Neural cell (in vitro differentiated cells): ENCODE data around the gene HOXB6. TPM values are rescaled to one million over a fixed set of nuclear protein-coding genes. Genes with fewer than 3 reads are reported as not detected.

Source experiments
- H2AFZ ChIP-seq: fragments of 200-600, 300-800 bp; sonication (generic), shearing (Covaris generic); 2 replicates; pipeline ENCODE4 v1.6.0; 2014; ENCODE audit warnings: low read depth, mild to moderate bottlenecking, antibody characterized with exemption, low read length, moderate library complexity
- H3F3A ChIP-seq: fragments of 200-600 bp; shearing (Covaris generic); 2 replicates; pipeline ENCODE4 v1.6.1; 2016; ENCODE audit warnings: mild to moderate bottlenecking, moderate library complexity, mixed read lengths, antibody characterized with exemption, low read length; ENCODE audit not compliant: insufficient read depth, poor library complexity, severe bottlenecking
- H3K27ac ChIP-seq: fragments of 200-600, 300-800 bp; sonication (generic), shearing (Covaris generic); 2 replicates; pipeline ENCODE4 v1.5.1; 2014; ENCODE audit warnings: mild to moderate bottlenecking, low read length, moderate library complexity
- H3K27me3 ChIP-seq: fragments of 300-800, 200-600 bp; sonication (generic), shearing (Covaris generic); 2 replicates; pipeline ENCODE4 v1.6.0; 2014; ENCODE audit warnings: mild to moderate bottlenecking, low read depth, low read length, moderate library complexity; ENCODE audit not compliant: insufficient read depth
- H3K36me3 ChIP-seq: fragments of 300-800, 200-600 bp; sonication (generic), shearing (Covaris generic); 2 replicates; pipeline ENCODE4 v1.5.1; 2014; ENCODE audit warnings: mild to moderate bottlenecking, antibody characterized with exemption, low read length, moderate library complexity; ENCODE audit not compliant: insufficient read depth
- H3K4me2 ChIP-seq: fragments of 300-800, 200-600 bp; sonication (generic), shearing (Covaris generic); 2 replicates; pipeline ENCODE4 v1.6.0; 2014; ENCODE audit warnings: mild to moderate bottlenecking, low read length
- H3K4me3 ChIP-seq: fragments of 300-800, 200-600 bp; sonication (generic), shearing (Covaris generic); 2 replicates; pipeline ENCODE4 v1.5.1; 2014; ENCODE audit warnings: mild to moderate bottlenecking, low read length, moderate library complexity
- H3K79me2 ChIP-seq: fragments of 200-600 bp; shearing (Covaris generic); replicated peaks from 2 replicates; pipeline ENCODE4 v1.6.0; 2014; ENCODE audit warnings: mild to moderate bottlenecking, low read length, moderate library complexity; ENCODE audit not compliant: insufficient read depth
- H3K9ac ChIP-seq: fragments of 300-800, 200-600 bp; sonication (generic), shearing (Covaris generic); 2 replicates; pipeline ENCODE4 v1.6.1; 2016; ENCODE audit warnings: mild to moderate bottlenecking, low read length, mixed read lengths
- H3K9me2 ChIP-seq: fragments of 200-600 bp; shearing (Covaris generic); 2 replicates; pipeline ENCODE4 v1.6.1; 2016; ENCODE audit warnings: mild to moderate bottlenecking, low read length, mixed read lengths; ENCODE audit not compliant: insufficient read depth
- H3K9me3 ChIP-seq: fragments of 200-600, 300-800 bp; sonication (generic), shearing (Covaris generic); 2 replicates; pipeline ENCODE4 v1.6.1; 2016; ENCODE audit warnings: mild to moderate bottlenecking, mixed run types, low read length, moderate library complexity, mixed read lengths
- H4K20me1 ChIP-seq: fragments of 200-600 bp; shearing (Covaris generic); 2 replicates; pipeline ENCODE4 v1.6.1; 2016; ENCODE audit warnings: mild to moderate bottlenecking, mixed run types; ENCODE audit not compliant: insufficient read depth
- CTCF ChIP-seq: fragments of 450-650 bp; IDR thresholded peaks from 2 replicates; pipeline ENCODE4 v1.5.1; 2014; ENCODE audit warnings: antibody characterized with exemption, mild to moderate bottlenecking, moderate library complexity; ENCODE audit not compliant: poor library complexity, severe bottlenecking
- EP300 ChIP-seq: fragments of 450-650 bp; conservative IDR thresholded peaks from 2 replicates; pipeline ENCODE4 v1.6.1; 2014; ENCODE audit warnings: antibody characterized with exemption, mild to moderate bottlenecking, moderate library complexity; ENCODE audit not compliant: poor library complexity, severe bottlenecking
- EZH2 ChIP-seq: fragments of 200-600, 300-800 bp; shearing (Covaris generic), sonication (generic); IDR thresholded peaks from 2 replicates; pipeline ENCODE4 v1.6.1; 2014; ENCODE audit warnings: antibody characterized with exemption, low read length, borderline replicate concordance, mild to moderate bottlenecking; ENCODE audit not compliant: insufficient read depth, poor library complexity, severe bottlenecking
- MXI1 ChIP-seq: fragments of 450-650 bp; conservative IDR thresholded peaks from 2 replicates; pipeline ENCODE4 v1.6.1; 2014; ENCODE audit warnings: antibody characterized with exemption, mild to moderate bottlenecking; ENCODE audit not compliant: poor library complexity, severe bottlenecking
- POLR2AphosphoS5 ChIP-seq: IDR thresholded peaks from 2 replicates; pipeline ENCODE4 v1.6.1; 2012
- RAD21 ChIP-seq: fragments of 450-650 bp; conservative IDR thresholded peaks from 2 replicates; pipeline ENCODE4 v1.6.1; 2014; ENCODE audit warnings: antibody characterized with exemption, mild to moderate bottlenecking, moderate library complexity
- REST ChIP-seq: IDR thresholded peaks from 2 replicates; pipeline ENCODE4 v1.6.1; 2012; ENCODE audit warnings: borderline replicate concordance
- SMC3 ChIP-seq: fragments of 450-650 bp; conservative IDR thresholded peaks from 2 replicates; pipeline ENCODE4 v1.6.1; 2014; ENCODE audit warnings: antibody characterized with exemption, mild to moderate bottlenecking, moderate library complexity; ENCODE audit not compliant: poor library complexity
- TAF1 ChIP-seq: IDR thresholded peaks from 2 replicates; pipeline ENCODE4 v1.6.1; 2012; ENCODE audit warnings: low read depth
- polyA plus RNA-seq: library from polyadenylated mRNA; depleted of rRNA; stranded (reverse); fragments of >200 nt; gene quantifications from 2 replicates; pipeline ENCODE4 v1.2.3, GENCODE V29; 2014

The HOXB6 gene
- polyA plus RNA-seq, 1 donor from 2014 or later, result not detected

GRCh38 chr17:48639982-48640857, 35.4 kb upstream of the HOXB6 start:
- no peaks in the 10 kb centered on the region for H3K36me3 ChIP-seq
- TF ChIP-seq POLR2AphosphoS5 (no peak), EZH2 (no peak), TAF1 (no peak), MXI1 (no peak), CTCF (no peak), EP300 (no peak), SMC3 (no peak), RAD21 (no peak), REST (no peak)
- no peaks in the 10 kb centered on the region for H4K20me1 ChIP-seq
- H3K9ac ChIP-seq, result no peak overlapping the region
- H3K27me3 ChIP-seq, result peaks cover 100% of the 10 kb centered on the region
- no peak overlapping the region for H3K4me2 ChIP-seq
- peaks cover 4% of the 10 kb centered on the region for H3K9me3 ChIP-seq
- no peak overlapping the region for H3K27ac ChIP-seq
- no peaks in the 10 kb centered on the region for H3K9me2 ChIP-seq
- H3F3A ChIP-seq, result no peaks in the 10 kb centered on the region
- H2AFZ ChIP-seq, result no peak overlapping the region
- no peaks in the 10 kb centered on the region for H3K79me2 ChIP-seq
- no peak overlapping the region for H3K4me3 ChIP-seq

GRCh38 chr17:48639136-48639535, 34.4 kb upstream of the HOXB6 start:
- H3F3A ChIP-seq, result no peaks in the 10 kb centered on the region
- H3K9me3 ChIP-seq, result peaks cover 4% of the 10 kb centered on the region
- no peak overlapping the region for H3K4me3 ChIP-seq
- no peaks in the 10 kb centered on the region for H3K36me3 ChIP-seq
- H3K27me3 ChIP-seq, result peaks cover 100% of the 10 kb centered on the region
- H3K4me2 ChIP-seq, result no peak overlapping the region
- TF ChIP-seq RAD21 (no peak), EP300 (no peak), EZH2 (no peak), REST (no peak), MXI1 (no peak), TAF1 (no peak), SMC3 (no peak), CTCF (no peak), POLR2AphosphoS5 (no peak)
- H3K27ac ChIP-seq, result no peak overlapping the region
- no peaks in the 10 kb centered on the region for H4K20me1 ChIP-seq
- H3K79me2 ChIP-seq, result no peaks in the 10 kb centered on the region
- H2AFZ ChIP-seq, result no peak overlapping the region
- H3K9me2 ChIP-seq, result no peaks in the 10 kb centered on the region
- no peak overlapping the region for H3K9ac ChIP-seq
